Ovary (tissue), 9 donors: ENCODE results near the gene OR5D18. TPM values are rescaled to one million over a fixed set of nuclear protein-coding genes. Genes with fewer than 3 reads are reported as not detected.

Experiments
- DNase-seq, 5 donors: peaks; one replicate each; pipeline ENCODE4 v3.0.0-alpha.2; 2019 to 2020
- H3K27ac ChIP-seq, 2 donors: fragments of 200-600 bp; one replicate each; pipeline versions ENCODE4 v1.5.1 to v1.8.0; 2019 to 2022
- H3K27me3 ChIP-seq: fragments of 200-600 bp; one replicate; pipeline ENCODE4 v1.8.0; 2022
- H3K36me3 ChIP-seq: fragments of 200-600 bp; sonication (generic); one replicate; pipeline ENCODE4 v1.5.1; 2019
- H3K4me1 ChIP-seq: one replicate; pipeline ENCODE4 v1.8.1; 2013; ENCODE audit warnings: mild to moderate bottlenecking, moderate library complexity; ENCODE audit not compliant: insufficient read depth
- H3K4me3 ChIP-seq: fragments of 200-600 bp; sonication (generic); one replicate; pipeline ENCODE4 v1.5.1; 2017
- H3K9me3 ChIP-seq, 2 donors: fragments of 200-600 bp in 1 of 2; sonication (generic) in 1 of 2; one replicate each; pipeline versions ENCODE4 v1.5.1 to v1.8.1; 2013 to 2019; ENCODE audit warnings: mild to moderate bottlenecking in 1 of 2, moderate library complexity in 1 of 2
- CTCF ChIP-seq, 3 donors: fragments of 450-650 bp in 2 of 3; fragments of 200-600 bp in 1 of 3; IDR thresholded peaks; one replicate each; pipeline versions ENCODE4 v1.5.1 to v1.8.0; 2016 to 2022; ENCODE audit warnings: antibody characterized with exemption in 3 of 3, mild to moderate bottlenecking in 1 of 3
- EP300 ChIP-seq: sonication (generic); formaldehyde crosslinking; IDR thresholded peaks from one replicate; pipeline ENCODE4 v1.6.1; 2017; ENCODE audit warnings: antibody characterized with exemption
- POLR2A ChIP-seq: fragments of 450-650 bp; IDR thresholded peaks from one replicate; pipeline ENCODE4 v1.6.1; 2017; ENCODE audit warnings: antibody characterized with exemption, mild to moderate bottlenecking, moderate library complexity
- WGBS, 3 donors: extraction: QIAGEN DNeasy Blood & Tissue Kit in 1 of 3; methylation state at CpG; one replicate each; pipeline versions ENCODE4 v1.1.5 to v1.1.7; 2013 to 2017; 5-methylcytosine and 5-hydroxymethylcytosine counted together
- intact Hi-C, 4 donors: fragments of 100-400 bp; cut with DNase I; formaldehyde crosslinking; loops; one replicate each; pipeline versions ENCODE4 v1.11.0 to v1.15.1; 2022 to 2023
- polyA plus RNA-seq, 2 donors: library from polyadenylated mRNA; stranded (reverse); fragments of 200-250 nt in 1 of 2; fragments of 350-450 nt in 1 of 2; fragmentation: Illumina TruSeq in 1 of 2; extraction: RNeasy Lipid Tissue Mini Kit (QIAGEN cat#74804) in 1 of 2; gene quantifications; one replicate each; pipeline ENCODE4 v1.2.3, GENCODE V29; 2013 to 2014
- total RNA-seq, 7 donors: library from RNA; depleted of rRNA in 2 of 7; stranded (reverse); fragments of >200 nt in 2 of 7; fragmentation: NEBNext Ultra II Directional in 3 of 7; extraction: Animal tissue kit (Norgen Biotek cat#: 25700) in 3 of 7; gene quantifications; one replicate each; pipeline versions ENCODE4 v1.1.0 to v1.2.4, GENCODE V29; 2016 to 2023
- donor health status: DM: no; HTN: no; CAD: no; lungs with moderate emphysema.
- donor health status: DM: no; HTN: no; CAD: no.
- donor health status: Bipolar disorder and iron deficiency.
- donor health status: DM: yes; HTN: yes; CAD: no.
- donor health status: DM: no; HTN: no; CAD: no.
- donor health status: DM: yes; HTN: yes; CAD: no.

OR5D18 gene
- total and polyA plus RNA-seq, 9 donors = not detected

GRCh38 chr11:55795256-55795655 is 24.2 kb upstream of the OR5D18 start, which contains the start of gene OR5D14:
Gene OR5D14, plus strand, starts transcription at chr11:55795556. Its CDS starts 0 bp downstream, at chr11:55795556.
- TF ChIP-seq EP300 = no peak
- TF ChIP-seq CTCF (IDR thresholded peaks at IDR 0.05) = no peak
- no peak for TF ChIP-seq POLR2A
- no peaks in the 10 kb centered on the region for H3K9me3 ChIP-seq
- no peak within 1 kb of the TSS for H3K27ac ChIP-seq
- no peaks in the 10 kb centered on the region for H3K4me1 ChIP-seq
- DNase-seq = no peak
- H3K36me3 ChIP-seq = no peaks in the 10 kb centered on the region
- no peaks in the 10 kb centered on the region for H3K27me3 ChIP-seq
- intact Hi-C loops = no loop called here
- no peak within 1 kb of the TSS for H3K4me3 ChIP-seq

GRCh38 chr11:55806248-55806647 is 13.2 kb upstream of the OR5D18 start:
- no peak overlapping the region for H3K27ac ChIP-seq
- H3K4me3 ChIP-seq = no peak overlapping the region
- DNase-seq = no peak
- no peaks in the 10 kb centered on the region for H3K27me3 ChIP-seq
- H3K36me3 ChIP-seq = no peaks in the 10 kb centered on the region
- no peaks in the 10 kb centered on the region for H3K9me3 ChIP-seq
- intact Hi-C loops = loop anchor here in 1 of 4 donors (5.0 kb wide), 1 partner anchor 311 kb away; no protein-coding TSS in a partner anchor
- TF ChIP-seq CTCF (IDR thresholded peaks at IDR 0.05) (no peak), POLR2A (no peak), EP300 (no peak)
- no peaks in the 10 kb centered on the region for H3K4me1 ChIP-seq
- WGBS, 3 donors = 87 to 88% (median 88%) methylated on average over 1 of the region's 1 CpG

- TF ChIP-seq EP300 = no peak
- DNase-seq = no peak
- H3K27me3 ChIP-seq = no peaks in the 10 kb centered on the region
- no peak within 1 kb of the TSS for H3K4me3 ChIP-seq
- no peak within 1 kb of the TSS for H3K27ac ChIP-seq
- 42 to 88% (median 85%) methylated on average over 1 of the region's 1 CpG for WGBS, 3 donors
- no peaks in the 10 kb centered on the region for H3K9me3 ChIP-seq
- no peaks in the 10 kb centered on the region for H3K4me1 ChIP-seq
- no peaks in the 10 kb centered on the region for H3K36me3 ChIP-seq
- intact Hi-C loops = no loop called here
Measured at GRCh38 chr11:55811067-55811466, 8.4 kb upstream of the OR5D18 start, which contains the start of gene OR5L1. Gene OR5L1, plus strand, starts transcription at chr11:55811367. Its CDS starts 100 bp downstream, at chr11:55811467.

GRCh38 chr11:55826919-55827318 is 7.5 kb downstream of the OR5D18 start, which contains the start of gene OR5L2:
Gene OR5L2, plus strand, starts transcription at chr11:55827219. Its CDS starts 0 bp downstream, at chr11:55827219.
- no peak within 1 kb of the TSS for H3K4me3 ChIP-seq
- DNase-seq = no peak
- H3K36me3 ChIP-seq = no peaks in the 10 kb centered on the region
- TF ChIP-seq EP300 (no peak), POLR2A (no peak), CTCF (IDR thresholded peaks at IDR 0.05) (no peak)
- no peaks in the 10 kb centered on the region for H3K4me1 ChIP-seq
- intact Hi-C loops = no loop called here
- H3K27ac ChIP-seq = no peak within 1 kb of the TSS
- no peaks in the 10 kb centered on the region for H3K27me3 ChIP-seq
- H3K9me3 ChIP-seq = no peaks in the 10 kb centered on the region

- no peaks in the 10 kb centered on the region for H3K36me3 ChIP-seq
- H3K4me3 ChIP-seq = no peak within 1 kb of the TSS
- no peaks in the 10 kb centered on the region for H3K9me3 ChIP-seq
- H3K27ac ChIP-seq = no peak within 1 kb of the TSS
- 19 to 33% (median 21%) methylated on average over 3 of the region's 3 CpGs for whole genome bisulfite sequencing, 3 donors
- DNase-seq = no peak
- intact Hi-C loops = no loop called here
- no peaks in the 10 kb centered on the region for H3K4me1 ChIP-seq
- TF ChIP-seq EP300 (no peak), POLR2A (no peak), CTCF (IDR thresholded peaks at IDR 0.05) (no peak)
- no peaks in the 10 kb centered on the region for H3K27me3 ChIP-seq
Measured at GRCh38 chr11:55838452-55838851, 19.0 kb downstream of the OR5D18 start, which contains the start of gene OR5D16. Gene OR5D16, plus strand, starts transcription at chr11:55838752. Its CDS starts 0 bp downstream, at chr11:55838752.
